Endodermal cell (in vitro differentiated cells): ENCODE measurements around the gene OSM. TPM values are rescaled to one million over a fixed set of nuclear protein-coding genes. Genes with fewer than 3 reads are reported as not detected.

Experiments
- DNase-seq: peaks from one replicate; pipeline ENCODE4 v3.0.0-alpha.2; 2017
- H3K27ac ChIP-seq: 2 replicates; pipeline ENCODE4 v1.5.1; 2013; ENCODE audit warnings: mild to moderate bottlenecking, low read depth, low read length, moderate library complexity
- H3K27me3 ChIP-seq: 2 replicates; pipeline ENCODE4 v1.6.1; 2013; ENCODE audit warnings: mild to moderate bottlenecking, low read length, moderate library complexity; ENCODE audit not compliant: insufficient read depth, control insufficient read depth, poor library complexity, severe bottlenecking
- H3K36me3 ChIP-seq: 2 replicates; pipeline ENCODE4 v1.7.0; 2013; ENCODE audit warnings: mild to moderate bottlenecking, low read length, moderate library complexity; ENCODE audit not compliant: control insufficient read depth, insufficient read depth
- H3K4me1 ChIP-seq: one replicate; pipeline ENCODE4 v1.7.0; 2013; ENCODE audit warnings: low read length; ENCODE audit not compliant: control insufficient read depth, insufficient read depth
- H3K4me3 ChIP-seq: 2 replicates; pipeline ENCODE4 v1.5.1; 2013; ENCODE audit warnings: mild to moderate bottlenecking, low read length, moderate library complexity
- H3K9ac ChIP-seq: 2 replicates; pipeline ENCODE4 v1.6.1; 2013; ENCODE audit warnings: mild to moderate bottlenecking, low read length, moderate library complexity; ENCODE audit not compliant: poor library complexity, severe bottlenecking; ENCODE audit errors: extremely low read depth
- H3K9me3 ChIP-seq: 2 replicates; pipeline ENCODE4 v1.6.1; 2013; ENCODE audit warnings: mild to moderate bottlenecking, low read length, moderate library complexity; ENCODE audit not compliant: control insufficient read depth
- H3K27ac Mint-ChIP-seq: 2 replicates; pipeline ENCODE4 v1.8.0; 2020; ENCODE audit warnings: mixed read lengths
- H3K27me3 Mint-ChIP-seq: 2 replicates; pipeline ENCODE4 v1.8.0; 2021; ENCODE audit warnings: mild to moderate bottlenecking, mixed read lengths; ENCODE audit not compliant: insufficient read depth
- H3K36me3 Mint-ChIP-seq: 2 replicates; pipeline ENCODE4 v1.8.0; 2020; ENCODE audit warnings: low read depth, mixed read lengths
- H3K4me1 Mint-ChIP-seq: 2 replicates; pipeline ENCODE4 v1.8.0; 2020; ENCODE audit warnings: mixed read lengths
- H3K4me3 Mint-ChIP-seq: 2 replicates; pipeline ENCODE4 v1.8.0; 2020; ENCODE audit warnings: mild to moderate bottlenecking, moderate library complexity, mixed read lengths
- H3K9me3 Mint-ChIP-seq: 2 replicates; pipeline ENCODE4 v1.8.0; 2020; ENCODE audit warnings: mild to moderate bottlenecking, mixed read lengths
- CTCF ChIP-seq: fragments of 200-600 bp; sonication (generic); conservative IDR thresholded peaks from 2 replicates; pipeline ENCODE4 v1.5.0; 2021; ENCODE audit warnings: antibody characterized with exemption, mild to moderate bottlenecking
- WGBS, 2 experiments: methylation state at CpG; one replicate each; pipeline versions ENCODE4 v1.1.5 to v1.1.7; 2013; ENCODE audit warnings: missing lambda C conversion rate in 2 of 2, mixed read lengths in 1 of 2; ENCODE audit not compliant: insufficient coverage in 1 of 2, insufficient read length in 1 of 2; 5-methylcytosine and 5-hydroxymethylcytosine counted together
- total RNA-seq, 2 donors: library from RNA; stranded (reverse); fragmentation: NEBNext Ultra II Directional in 1 of 2; extraction: Animal tissue kit (Norgen Biotek cat#: 25700) in 1 of 2; gene quantifications; 2 replicates in 1 of 2; 3 replicates in 1 of 2; pipeline ENCODE4 v1.2.1, GENCODE V29; 2021

OSM gene
- total RNA-seq, 2 donors from 2014 or later: not detected

- peaks cover 2% of the 10 kb centered on the region for H3K4me1 Mint-ChIP-seq
Observed at GRCh38 chr22:30272781-30273601, 6.3 kb upstream of the OSM start.

GRCh38 chr22:30270832-30271231, 4.2 kb upstream of the OSM start:
- Mint-ChIP-seq H3K9me3 (no peaks in the 10 kb centered on the region), H3K36me3 (no peaks in the 10 kb centered on the region), H3K27me3 (no peaks in the 10 kb centered on the region), H3K27ac (peak overlapping the region; percentile 41), H3K4me3 (no peak overlapping the region), H3K4me1 (no peaks in the 10 kb centered on the region)
- TF ChIP-seq CTCF: no peak
- H3K27ac ChIP-seq: no peak overlapping the region
- no peak for DNase-seq
- no peak overlapping the region for H3K9ac ChIP-seq
- no peaks in the 10 kb centered on the region for H3K27me3 ChIP-seq
- H3K36me3 ChIP-seq: no peaks in the 10 kb centered on the region
- H3K9me3 ChIP-seq: no peaks in the 10 kb centered on the region
- H3K4me1 ChIP-seq: no peaks in the 10 kb centered on the region
- no peak overlapping the region for H3K4me3 ChIP-seq
- 92 to 94% methylated on average over 13 to 16 of the region's 16 CpGs for WGBS, 2 experiments

More at GRCh38 chr22:30272781-30273601, 6.3 kb upstream of the OSM start:
- DNase-seq: no peak
- no peak overlapping the region for H3K9ac ChIP-seq
- 90 to 95% methylated on average over 6 to 15 of the region's 16 CpGs for WGBS, 2 experiments
- H3K27me3 ChIP-seq: no peaks in the 10 kb centered on the region
- no peaks in the 10 kb centered on the region for H3K36me3 Mint-ChIP-seq
- no peak overlapping the region for H3K4me3 Mint-ChIP-seq
- no peak overlapping the region for H3K27ac ChIP-seq
- no peaks in the 10 kb centered on the region for H3K4me1 ChIP-seq
- no peaks in the 10 kb centered on the region for H3K9me3 ChIP-seq
- H3K27ac Mint-ChIP-seq: no peak overlapping the region
- H3K9me3 Mint-ChIP-seq: no peaks in the 10 kb centered on the region
- no peak overlapping the region for H3K4me3 ChIP-seq
- H3K27me3 Mint-ChIP-seq: no peaks in the 10 kb centered on the region
- no peak for TF ChIP-seq CTCF
- H3K36me3 ChIP-seq: no peaks in the 10 kb centered on the region

GRCh38 chr22:30268331-30268730, 1.7 kb upstream of the OSM start:
- H3K9me3 Mint-ChIP-seq: no peaks in the 10 kb centered on the region
- no peak overlapping the region for H3K27ac Mint-ChIP-seq
- peaks cover 2% of the 10 kb centered on the region for H3K27me3 Mint-ChIP-seq
- Histone ChIP-seq H3K4me3 (no peak overlapping the region), H3K9me3 (no peaks in the 10 kb centered on the region), H3K27me3 (no peaks in the 10 kb centered on the region), H3K4me1 (no peaks in the 10 kb centered on the region), H3K36me3 (no peaks in the 10 kb centered on the region), H3K9ac (no peak overlapping the region), H3K27ac (no peak overlapping the region)
- DNase-seq: no peak
- H3K4me1 Mint-ChIP-seq: no peaks in the 10 kb centered on the region
- 78 to 87% methylated on average over 6 to 8 of the region's 8 CpGs for WGBS, 2 experiments
- H3K36me3 Mint-ChIP-seq: no peaks in the 10 kb centered on the region
- no peak overlapping the region for H3K4me3 Mint-ChIP-seq
- TF ChIP-seq CTCF: no peak
